Vagina (tissue), 2 donors: ENCODE measurements around the gene AGBL4. TPM values are rescaled to one million over a fixed set of nuclear protein-coding genes. Genes with fewer than 3 reads are reported as not detected.

Experiments used
- DNase-seq, 2 donors: peaks; one replicate each; pipeline ENCODE4 v3.0.0-alpha.2; 2017; ENCODE audit errors: extremely low spot score in 2 of 2
- H3K27ac ChIP-seq: fragments of 200-600 bp; sonication (generic); one replicate; pipeline ENCODE4 v1.5.1; 2019
- H3K27me3 ChIP-seq: fragments of 200-600 bp; sonication (generic); one replicate; pipeline ENCODE4 v1.5.1; 2019
- H3K36me3 ChIP-seq, 2 donors: fragments of 200-600 bp; sonication (generic); one replicate each; pipeline ENCODE4 v1.5.1; 2017 to 2019
- H3K4me1 ChIP-seq: fragments of 200-600 bp; sonication (generic); one replicate; pipeline ENCODE4 v1.5.1; 2019
- H3K4me3 ChIP-seq, 2 donors: fragments of 200-600 bp; sonication (generic); 1 replicate in 1 of 2; 2 replicates in 1 of 2; pipeline ENCODE4 v1.5.1; 2016 to 2019
- H3K9me3 ChIP-seq: fragments of 200-600 bp; sonication (generic); one replicate; pipeline ENCODE4 v1.5.1; 2019
- POLR2A ChIP-seq, 2 donors: fragments of 450-650 bp; IDR thresholded peaks; one replicate each; pipeline ENCODE4 v1.6.1; 2017; ENCODE audit warnings: antibody characterized with exemption in 2 of 2, mild to moderate bottlenecking in 2 of 2, moderate library complexity in 2 of 2
- POLR2AphosphoS5 ChIP-seq, 2 donors: sonication (generic); formaldehyde crosslinking; IDR thresholded peaks; one replicate each; pipeline ENCODE4 v1.9.0; 2017; ENCODE audit warnings: antibody characterized with exemption in 2 of 2, mild to moderate bottlenecking in 2 of 2, low read depth in 1 of 2; ENCODE audit not compliant: insufficient read depth in 1 of 2
- intact Hi-C: fragments of 100-400 bp; cut with DNase I; formaldehyde crosslinking; loops from one replicate; pipeline ENCODE4 v1.15.1; 2023
- total RNA-seq: library from RNA; depleted of rRNA; stranded (reverse); fragments of >200 nt; gene quantifications from one replicate; pipeline ENCODE4 v1.2.3, GENCODE V29; 2016
- TF ChIP-seq, protein P1 (sequence below), 3 experiments: fragments of 450-650 bp in 2 of 3; fragments of 200-600 bp in 1 of 3; sonication (generic) in 1 of 3; IDR thresholded peaks; one replicate each; pipeline ENCODE4 v1.5.1; 2017 to 2019; ENCODE audit warnings: antibody characterized with exemption in 3 of 3, mild to moderate bottlenecking in 2 of 3, moderate library complexity in 2 of 3

AGBL4 gene
- total RNA-seq, 1 donor from 2014 or later: not detected

DNA sequence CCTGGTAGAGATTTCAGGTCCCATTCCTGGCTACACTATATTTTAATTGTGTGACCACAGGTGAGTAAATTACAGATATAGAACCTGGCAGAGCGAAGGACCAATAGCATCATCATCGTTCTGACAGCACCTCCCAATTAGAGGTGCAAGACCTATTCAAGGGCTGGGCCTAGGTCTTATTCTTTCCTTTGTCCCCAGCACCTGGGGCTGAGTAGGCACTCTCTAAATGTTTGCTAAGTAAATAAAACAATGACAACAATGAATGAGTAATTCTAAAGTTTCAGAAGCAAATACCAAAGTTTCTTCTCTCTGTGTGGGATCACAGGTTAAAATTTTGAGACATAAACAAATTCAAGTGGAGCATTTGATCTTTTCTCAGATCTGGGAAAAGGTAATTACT is 1279.7 kb downstream of the AGBL4 start:
- no peaks in the 10 kb centered on the region for H3K27me3 ChIP-seq
- no peaks in the 10 kb centered on the region for H3K36me3 ChIP-seq
- TF ChIP-seq POLR2A (IDR thresholded peaks at IDR 0.05) (no peak), POLR2AphosphoS5 (IDR thresholded peaks at IDR 0.05; ENCODE audit: insufficient read depth in 1 of 2, low read depth in 1 of 2) (no peak)
- TF ChIP-seq, protein P1, sequence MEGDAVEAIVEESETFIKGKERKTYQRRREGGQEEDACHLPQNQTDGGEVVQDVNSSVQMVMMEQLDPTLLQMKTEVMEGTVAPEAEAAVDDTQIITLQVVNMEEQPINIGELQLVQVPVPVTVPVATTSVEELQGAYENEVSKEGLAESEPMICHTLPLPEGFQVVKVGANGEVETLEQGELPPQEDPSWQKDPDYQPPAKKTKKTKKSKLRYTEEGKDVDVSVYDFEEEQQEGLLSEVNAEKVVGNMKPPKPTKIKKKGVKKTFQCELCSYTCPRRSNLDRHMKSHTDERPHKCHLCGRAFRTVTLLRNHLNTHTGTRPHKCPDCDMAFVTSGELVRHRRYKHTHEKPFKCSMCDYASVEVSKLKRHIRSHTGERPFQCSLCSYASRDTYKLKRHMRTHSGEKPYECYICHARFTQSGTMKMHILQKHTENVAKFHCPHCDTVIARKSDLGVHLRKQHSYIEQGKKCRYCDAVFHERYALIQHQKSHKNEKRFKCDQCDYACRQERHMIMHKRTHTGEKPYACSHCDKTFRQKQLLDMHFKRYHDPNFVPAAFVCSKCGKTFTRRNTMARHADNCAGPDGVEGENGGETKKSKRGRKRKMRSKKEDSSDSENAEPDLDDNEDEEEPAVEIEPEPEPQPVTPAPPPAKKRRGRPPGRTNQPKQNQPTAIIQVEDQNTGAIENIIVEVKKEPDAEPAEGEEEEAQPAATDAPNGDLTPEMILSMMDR (IDR thresholded peaks at IDR 0.05): no peak
- H3K9me3 ChIP-seq: no peaks in the 10 kb centered on the region
- H3K27ac ChIP-seq: no peak overlapping the region
- H3K4me3 ChIP-seq: no peak overlapping the region
- H3K4me1 ChIP-seq: no peaks in the 10 kb centered on the region
- intact Hi-C loops: no loop called here
- DNase-seq: no peak

DNA sequence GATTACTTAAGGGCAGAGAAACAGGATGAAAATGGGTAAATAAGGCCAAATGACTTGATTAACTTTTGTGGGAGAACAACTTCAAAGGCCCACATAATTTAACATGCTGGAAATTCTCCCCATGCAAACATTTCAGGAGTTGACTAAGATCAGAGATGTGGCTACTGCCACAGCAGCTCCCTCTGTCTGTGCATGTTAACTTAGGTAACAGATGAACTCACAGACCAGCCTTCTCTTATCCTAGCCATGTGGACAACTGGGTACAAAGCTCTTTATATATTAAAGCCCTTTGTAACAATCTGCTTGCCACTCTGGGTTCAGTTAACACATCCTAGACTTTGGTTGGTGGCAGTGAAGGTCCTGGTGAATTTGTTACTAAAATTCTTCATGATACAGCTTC is 1280.3 kb downstream of the AGBL4 start:
- Histone ChIP-seq H3K4me3 (no peak overlapping the region), H3K27ac (no peak overlapping the region), H3K36me3 (no peaks in the 10 kb centered on the region), H3K4me1 (no peaks in the 10 kb centered on the region), H3K27me3 (no peaks in the 10 kb centered on the region), H3K9me3 (no peaks in the 10 kb centered on the region)
- TF ChIP-seq, protein P1 (IDR thresholded peaks at IDR 0.05): no peak
- TF ChIP-seq POLR2A (IDR thresholded peaks at IDR 0.05): no peak
- TF ChIP-seq POLR2AphosphoS5 (IDR thresholded peaks at IDR 0.05; ENCODE audit: insufficient read depth in 1 of 2, low read depth in 1 of 2): no peak
- intact Hi-C loops: no loop called here
- DNase-seq: no peak

DNA sequence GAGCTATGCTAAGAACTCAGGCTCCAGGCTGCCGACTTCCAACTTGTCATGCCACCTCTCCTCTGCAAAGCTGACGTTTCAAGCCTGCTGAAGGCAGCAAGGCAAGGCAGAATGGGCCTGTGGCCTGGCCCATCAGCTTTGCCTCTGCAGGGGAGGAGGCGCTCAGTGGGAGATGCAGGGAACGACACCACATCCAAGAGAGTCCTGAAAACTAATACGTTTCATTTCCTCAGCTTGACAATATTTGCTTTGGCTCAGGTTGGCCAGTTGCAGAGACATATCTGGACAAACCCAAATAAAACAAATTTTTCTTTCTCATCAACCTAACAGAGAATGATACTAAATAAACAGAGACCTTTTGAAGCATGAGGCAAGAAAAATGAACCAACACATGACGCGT is 1282.4 kb downstream of the AGBL4 start:
- H3K4me3 ChIP-seq: no peak overlapping the region
- H3K4me1 ChIP-seq: no peaks in the 10 kb centered on the region
- H3K9me3 ChIP-seq: no peaks in the 10 kb centered on the region
- peaks cover 0 to 2% of the 10 kb centered on the region in 2 donors for H3K36me3 ChIP-seq
- H3K27ac ChIP-seq: no peak overlapping the region
- H3K27me3 ChIP-seq: no peaks in the 10 kb centered on the region
- DNase-seq: no peak
- no peak for TF ChIP-seq POLR2A (IDR thresholded peaks at IDR 0.05)
- TF ChIP-seq, protein P1 (IDR thresholded peaks at IDR 0.05): no peak
- no peak for TF ChIP-seq POLR2AphosphoS5 (IDR thresholded peaks at IDR 0.05; ENCODE audit: insufficient read depth in 1 of 2, low read depth in 1 of 2)
- intact Hi-C loops: no loop called here

DNA sequence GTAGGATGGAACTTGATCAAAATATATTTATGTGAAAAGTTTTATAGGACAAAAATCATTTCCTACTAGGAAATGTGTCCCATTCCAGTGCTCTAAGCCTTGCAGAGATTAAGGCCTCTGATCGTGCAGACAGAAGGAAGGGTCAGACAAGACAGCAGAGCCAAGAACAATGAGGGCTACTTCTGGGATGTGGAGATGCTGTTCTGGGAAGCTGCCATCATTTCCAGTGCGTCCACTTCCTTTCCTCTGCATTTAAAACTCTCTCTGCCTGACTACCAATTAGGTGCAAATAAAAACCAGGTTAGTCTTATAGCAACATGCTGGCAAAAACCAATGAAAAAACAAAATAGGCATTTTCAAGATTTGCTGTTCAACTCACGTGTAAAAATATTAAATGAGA is 1283.1 kb downstream of the AGBL4 start:
- no peaks in the 10 kb centered on the region for H3K9me3 ChIP-seq
- no peak for DNase-seq
- H3K4me3 ChIP-seq: no peak overlapping the region
- intact Hi-C loops: no loop called here
- H3K36me3 ChIP-seq: peaks cover 0 to 9% of the 10 kb centered on the region in 2 donors
- H3K27ac ChIP-seq: no peak overlapping the region
- no peaks in the 10 kb centered on the region for H3K4me1 ChIP-seq
- H3K27me3 ChIP-seq: no peaks in the 10 kb centered on the region
- TF ChIP-seq POLR2AphosphoS5 (IDR thresholded peaks at IDR 0.05; ENCODE audit: insufficient read depth in 1 of 2, low read depth in 1 of 2) (no peak), POLR2A (IDR thresholded peaks at IDR 0.05) (no peak)
- TF ChIP-seq, protein P1 (IDR thresholded peaks at IDR 0.05): no peak

DNA sequence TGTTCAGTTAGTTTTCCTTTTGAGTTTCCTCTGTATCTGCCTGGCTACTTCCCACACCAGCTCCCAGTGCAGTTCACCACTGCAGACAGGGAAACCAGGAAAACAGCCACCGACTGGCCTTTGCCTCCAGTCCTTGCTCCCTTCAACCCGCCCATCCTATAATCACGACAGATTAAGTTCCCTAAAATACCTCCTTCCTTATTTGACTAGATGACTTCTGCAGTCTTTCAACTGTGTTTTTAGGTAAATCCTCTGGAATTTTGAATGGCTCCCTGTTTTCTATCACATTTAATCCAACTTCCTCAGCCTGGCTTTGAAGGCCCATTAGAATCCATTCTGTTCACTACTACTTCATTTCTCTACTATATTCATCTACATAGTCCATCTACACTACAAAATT is 1284.7 kb downstream of the AGBL4 start:
- Histone ChIP-seq H3K36me3 (peaks cover 0 to 11% of the 10 kb centered on the region in 2 donors), H3K27ac (no peak overlapping the region), H3K27me3 (no peaks in the 10 kb centered on the region), H3K9me3 (no peaks in the 10 kb centered on the region), H3K4me1 (no peaks in the 10 kb centered on the region), H3K4me3 (no peak overlapping the region)
- intact Hi-C loops: no loop called here
- no peak for DNase-seq
- no peak for TF ChIP-seq POLR2A (IDR thresholded peaks at IDR 0.05)
- TF ChIP-seq POLR2AphosphoS5 (IDR thresholded peaks at IDR 0.05; ENCODE audit: insufficient read depth in 1 of 2, low read depth in 1 of 2): no peak
- TF ChIP-seq, protein P1 (IDR thresholded peaks at IDR 0.05): no peak
